Measurements from ENCODE around the gene ALOX12B. TPM values are rescaled to one million over a fixed set of nuclear protein-coding genes. Genes with fewer than 3 reads are reported as not detected.
A peak's percentile ranks its signal among the peaks of the same experiment; 100 is the strongest.

Gene ALOX12B
- total and polyA plus RNA-seq, 2 of the 13 experiments (the other 11 are each of a cell fraction or from before 2014, with no cell fraction given), result 0.13 TPM; not detected in 1

- TF ChIP-seq ZNF335 (CRISPR knock-in tag; IDR thresholded peaks at IDR 0.05) (no peak), ZNF24 (IDR thresholded peaks at IDR 0.05) (no peak), GATAD2A (CRISPR knock-in tag; IDR thresholded peaks at IDR 0.05) (peak; percentile 46), NFIC (IDR thresholded peaks at IDR 0.05; ENCODE audit: low read length) (no peak), ZFYVE20 (CRISPR knock-in tag; IDR thresholded peaks at IDR 0.05; ENCODE audit: borderline replicate concordance, low read depth) (no peak), MLX (CRISPR knock-in tag; IDR thresholded peaks at IDR 0.05) (no peak), SOX6 (IDR thresholded peaks at IDR 0.05) (no peak), SOX6 (CRISPR knock-in tag; IDR thresholded peaks at IDR 0.05) (peak; percentile 38; the same call in 1 of the 2 replicates), SNAPC4 (CRISPR knock-in tag; IDR thresholded peaks at IDR 0.05) (no peak), ZNF574 (CRISPR knock-in tag; IDR thresholded peaks at IDR 0.05) (peak; percentile 27; the same call in 1 of the 2 replicates), ZIK1 (CRISPR knock-in tag; IDR thresholded peaks at IDR 0.05; ENCODE audit: borderline replicate concordance, low read depth) (0 out of 2 replicates have a peak, but pooled peaks have one; percentile 69), GMEB2 (CRISPR knock-in tag; IDR thresholded peaks at IDR 0.05; ENCODE audit: low read depth) (no peak), MYPOP (CRISPR knock-in tag; IDR thresholded peaks at IDR 0.05) (no peak), PRPF4 (IDR thresholded peaks at IDR 0.05; ENCODE audit: low read depth, low read length, poor library complexity, severe bottlenecking) (no peak), ZNF644 (CRISPR knock-in tag; IDR thresholded peaks at IDR 0.05; ENCODE audit: low read depth) (0 out of 2 replicates have a peak, but pooled peaks have one; percentile 7), ZSCAN29 (CRISPR knock-in tag; conservative IDR thresholded peaks at IDR 0.05) (no peak), NR0B2 (CRISPR knock-in tag; IDR thresholded peaks at IDR 0.05) (peak; percentile 30; the same call in 1 of the 2 replicates)
Measured at GRCh38 chr17:8079291-8080207, 8.0 kb downstream of the ALOX12B start (continued).

Data from HepG2 (cell line).